ENCODE results near the gene PTPRCAP.

PTPRCAP gene

GRCh38 chr11:67389477-67389876 lies 48.0 kb downstream of the PTPRCAP start:
- DNase-seq (ENCODE audit: low spot score): no peak
- Histone ChIP-seq H3K27ac (no peak overlapping the region), H3K4me3 (no peak overlapping the region)
- peak; percentile 25 for TF ChIP-seq CTCF (IDR thresholded peaks at IDR 0.05)

GRCh38 chr11:67387518-67387917 lies 50.0 kb downstream of the PTPRCAP start:
- Histone ChIP-seq H3K4me3 (no peak overlapping the region), H3K27ac (no peak overlapping the region)

GRCh38 chr11:67387069-67387468 lies 50.4 kb downstream of the PTPRCAP start:
- H3K27ac ChIP-seq: no peak overlapping the region
- DNase-seq (ENCODE audit: low spot score): no peak
- no peak for TF ChIP-seq CTCF (IDR thresholded peaks at IDR 0.05)
- H3K4me3 ChIP-seq: no peak overlapping the region

More at GRCh38 chr11:67387518-67387917, 50.0 kb downstream of the PTPRCAP start:
- TF ChIP-seq CTCF (IDR thresholded peaks at IDR 0.05): no peak
- DNase-seq (ENCODE audit: low spot score): no peak

Data from coronary artery (tissue), 2 donors.